Astrocyte (in vitro differentiated cells and primary cell): ENCODE results near the gene RBBP8NL.

Experiments used
- CTCF ChIP-seq: IDR thresholded peaks from 2 replicates; pipeline ENCODE4 v1.5.1; 2011; ENCODE audit warnings: low read depth, mild to moderate bottlenecking, inconsistent platforms, low read length, moderate library complexity; ENCODE audit not compliant: insufficient read depth
- EZH2 ChIP-seq: IDR thresholded peaks from 2 replicates; pipeline ENCODE4 v1.6.1; 2012; ENCODE audit warnings: mild to moderate bottlenecking, low read length, inconsistent platforms; ENCODE audit not compliant: insufficient read depth

GRCh38 chr20:62370115-62370806, 57.1 kb downstream of the RBBP8NL start:
- TF ChIP-seq CTCF = no peak
- no peak for TF ChIP-seq EZH2
